Retina (tissue), 1 donor: ENCODE results near the gene TGM3.

Source experiments
- DNase-seq: peaks from one replicate; pipeline ENCODE4 v3.0.0-alpha.2; 2016

TGM3 gene

DNA sequence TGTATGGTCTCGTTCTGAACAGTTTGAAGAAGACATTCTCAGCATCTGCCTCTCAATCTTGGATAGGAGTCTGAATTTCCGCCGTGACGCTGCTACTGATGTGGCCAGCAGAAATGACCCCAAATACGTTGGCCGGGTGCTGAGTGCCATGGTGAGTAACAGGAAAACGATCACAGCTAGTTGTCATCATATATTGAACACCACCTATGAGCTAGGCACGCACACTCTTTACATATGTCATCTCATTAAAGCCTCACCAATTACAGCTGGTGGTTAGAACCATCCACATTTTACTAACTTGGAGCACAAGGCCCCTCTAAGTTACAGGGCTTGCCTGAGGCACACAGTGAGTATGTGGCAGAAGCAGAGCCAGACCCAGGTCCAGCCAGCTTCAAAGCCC lies 17.1 kb downstream of the TGM3 start:
- no peak for DNase-seq

DNA sequence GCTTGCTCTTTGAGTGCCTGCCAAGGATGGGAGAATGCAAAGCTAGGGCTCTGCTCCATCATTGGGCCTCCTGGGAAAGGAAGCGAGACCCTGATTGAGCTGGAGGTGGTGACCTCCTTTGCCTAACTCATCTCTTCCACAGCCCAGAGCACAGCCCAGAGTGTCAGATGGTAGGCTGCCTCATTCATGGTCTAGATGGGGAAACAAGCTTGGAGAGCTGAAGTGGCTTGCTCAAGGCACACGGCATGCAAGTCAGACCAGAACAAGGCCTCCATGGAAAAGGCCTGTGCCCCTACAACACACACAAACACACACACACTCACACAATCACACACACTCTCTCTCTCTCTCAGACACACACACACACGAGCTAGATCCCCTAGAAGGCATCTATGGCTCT lies 17.5 kb downstream of the TGM3 start:
- no peak for DNase-seq

DNA sequence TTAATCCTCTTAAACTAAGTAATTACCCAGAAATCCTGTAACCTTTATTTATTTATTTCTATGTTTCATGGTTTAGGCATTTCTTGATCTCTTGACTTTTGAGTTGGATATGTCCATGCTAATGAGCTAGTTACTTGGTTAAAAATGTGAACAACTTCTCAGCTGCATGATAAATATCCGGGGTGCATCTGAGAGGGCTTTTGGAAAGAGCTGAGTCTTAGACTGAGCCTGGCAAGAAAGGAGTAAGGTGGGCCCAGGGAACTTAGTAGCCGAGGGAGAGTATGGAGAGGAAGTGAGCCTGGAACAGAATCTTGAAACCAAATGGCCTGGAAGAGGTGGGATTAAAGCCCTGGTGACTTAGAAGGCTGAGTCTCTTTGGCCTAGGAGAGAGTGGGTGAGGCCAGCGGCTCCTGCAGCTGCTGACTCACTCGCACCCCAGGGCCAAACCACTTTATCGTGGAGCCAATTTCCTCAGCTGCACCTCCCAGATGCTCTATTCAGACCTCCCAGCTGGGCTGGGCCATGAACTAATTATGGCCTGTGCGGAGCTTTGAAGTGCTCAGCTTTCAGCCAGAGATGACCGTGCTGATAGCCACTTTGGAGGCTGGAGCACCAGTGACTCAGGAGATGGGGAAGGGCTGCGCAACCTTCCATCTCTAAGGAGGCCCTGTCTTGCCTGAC lies 19.1 kb downstream of the TGM3 start:
- no peak for DNase-seq

DNA sequence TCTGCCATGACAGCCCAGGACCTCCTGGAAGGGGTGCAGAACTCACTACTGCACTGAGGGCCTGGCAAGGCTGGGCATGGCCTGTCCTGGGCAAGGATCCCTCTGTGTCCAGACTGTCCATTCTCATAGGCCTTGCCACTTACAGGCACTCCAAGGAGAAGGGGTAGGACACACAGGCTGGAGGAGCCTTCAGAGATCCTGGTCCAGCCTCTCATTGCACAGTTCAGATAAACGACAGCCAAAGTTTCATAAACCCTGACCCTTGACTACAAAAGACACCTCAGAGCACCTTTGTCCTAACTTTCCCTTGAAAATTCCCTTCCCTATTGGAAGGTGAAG lies 19.6 kb downstream of the TGM3 start:
- DNase-seq, result no peak

DNA sequence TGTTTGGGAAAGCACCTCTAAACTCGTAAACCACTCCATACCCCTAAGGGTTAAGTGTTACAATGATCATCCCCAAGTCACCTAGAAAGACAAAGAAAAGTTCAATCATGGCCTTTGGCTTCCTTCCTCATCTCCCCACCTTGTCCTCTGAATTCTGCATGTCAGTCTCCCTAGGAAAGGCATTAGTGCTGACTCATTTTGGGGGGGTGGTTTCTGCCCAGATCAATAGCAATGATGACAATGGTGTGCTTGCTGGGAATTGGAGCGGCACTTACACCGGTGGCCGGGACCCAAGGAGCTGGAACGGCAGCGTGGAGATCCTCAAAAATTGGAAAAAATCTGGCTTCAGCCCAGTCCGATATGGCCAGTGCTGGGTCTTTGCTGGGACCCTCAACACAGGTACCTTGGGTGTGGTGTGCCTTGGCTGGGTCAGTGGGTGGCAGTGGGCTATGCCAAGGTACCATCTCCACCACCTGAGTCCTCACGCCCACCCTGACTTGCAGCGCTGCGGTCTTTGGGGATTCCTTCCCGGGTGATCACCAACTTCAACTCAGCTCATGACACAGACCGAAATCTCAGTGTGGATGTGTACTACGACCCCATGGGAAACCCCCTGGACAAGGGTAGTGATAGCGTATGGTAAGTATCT lies 21.2 kb downstream of the TGM3 start:
- no peak for DNase-seq

DNA sequence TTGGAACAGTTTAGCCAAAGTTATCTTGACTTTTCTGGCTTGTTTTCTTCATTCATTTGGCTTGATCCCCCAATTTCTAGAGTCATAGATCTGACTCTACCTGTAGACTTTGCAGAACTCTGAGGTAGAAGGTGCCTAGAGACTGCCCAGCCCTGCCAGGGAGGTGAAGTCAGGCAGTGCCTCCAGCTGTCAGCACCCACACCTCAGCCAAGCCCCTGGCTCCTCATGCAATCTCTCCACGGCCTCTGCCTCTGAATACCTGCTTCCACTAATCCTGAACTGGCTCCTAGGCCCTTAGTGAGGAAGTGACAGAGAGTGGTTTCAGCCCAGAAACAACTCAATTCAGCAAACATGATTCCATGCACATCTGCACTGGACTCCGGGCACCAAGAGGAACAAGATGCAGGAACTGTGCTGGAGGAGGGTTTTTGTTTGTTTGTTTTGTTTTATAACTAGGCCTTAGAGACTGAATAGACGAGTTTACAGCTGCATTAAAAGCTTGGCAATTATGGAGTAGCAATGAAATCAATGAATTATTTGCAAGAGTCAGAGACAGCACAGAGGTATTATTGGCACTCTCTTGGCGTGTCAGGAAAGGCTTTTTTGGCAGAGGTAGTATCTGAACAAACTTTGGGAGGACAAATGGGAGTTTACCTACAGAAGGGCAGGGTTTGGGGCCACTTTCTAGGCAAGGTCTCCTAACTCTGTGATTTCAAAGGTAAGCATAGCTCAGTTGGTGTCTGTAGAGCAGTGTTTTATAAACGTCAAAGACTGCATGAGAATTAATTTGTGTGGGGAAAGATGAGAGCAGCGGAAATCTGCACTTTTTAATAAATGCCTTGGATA lies 25.2 kb downstream of the TGM3 start:
- no peak for DNase-seq

DNA sequence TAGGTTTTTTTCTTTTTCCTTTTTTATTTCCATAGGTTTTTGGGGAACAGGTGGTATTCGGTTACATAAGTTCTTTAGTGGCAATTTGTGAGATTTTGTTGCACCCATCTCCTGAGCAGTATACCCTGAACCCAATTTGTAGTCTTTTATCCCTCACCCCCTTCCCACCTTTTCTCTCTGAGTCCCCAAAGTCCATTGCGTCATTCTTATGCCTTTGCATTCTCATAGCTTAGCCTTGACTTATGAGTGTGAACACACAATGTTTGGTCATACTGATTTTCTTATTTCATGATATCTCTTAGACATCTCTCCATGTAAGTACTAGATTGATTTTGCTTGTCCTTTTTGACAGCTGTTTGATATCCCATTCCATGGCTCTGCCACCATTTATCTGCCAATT lies 27.2 kb downstream of the TGM3 start:
- DNase-seq, result no peak

DNA sequence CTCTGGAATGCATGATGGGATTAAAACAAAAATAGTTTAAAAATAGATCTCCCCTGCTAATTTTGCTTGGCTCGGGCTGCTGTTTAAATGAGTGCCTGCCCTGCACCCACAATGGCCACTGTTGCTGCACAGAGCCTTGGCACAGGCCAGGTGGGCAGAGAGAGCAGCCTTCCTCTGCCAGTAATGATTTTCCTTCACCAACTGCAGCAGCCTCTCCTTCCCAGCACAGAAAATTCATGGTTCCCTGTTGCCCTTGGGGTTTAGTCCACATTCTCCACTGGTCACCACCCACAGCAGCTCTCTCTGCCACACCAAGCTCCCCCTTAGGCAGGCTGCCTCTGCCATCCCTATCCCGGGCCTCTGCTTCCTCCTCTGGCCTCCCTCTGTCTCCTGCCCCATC lies 30.2 kb downstream of the TGM3 start:
- no peak for DNase-seq

DNA sequence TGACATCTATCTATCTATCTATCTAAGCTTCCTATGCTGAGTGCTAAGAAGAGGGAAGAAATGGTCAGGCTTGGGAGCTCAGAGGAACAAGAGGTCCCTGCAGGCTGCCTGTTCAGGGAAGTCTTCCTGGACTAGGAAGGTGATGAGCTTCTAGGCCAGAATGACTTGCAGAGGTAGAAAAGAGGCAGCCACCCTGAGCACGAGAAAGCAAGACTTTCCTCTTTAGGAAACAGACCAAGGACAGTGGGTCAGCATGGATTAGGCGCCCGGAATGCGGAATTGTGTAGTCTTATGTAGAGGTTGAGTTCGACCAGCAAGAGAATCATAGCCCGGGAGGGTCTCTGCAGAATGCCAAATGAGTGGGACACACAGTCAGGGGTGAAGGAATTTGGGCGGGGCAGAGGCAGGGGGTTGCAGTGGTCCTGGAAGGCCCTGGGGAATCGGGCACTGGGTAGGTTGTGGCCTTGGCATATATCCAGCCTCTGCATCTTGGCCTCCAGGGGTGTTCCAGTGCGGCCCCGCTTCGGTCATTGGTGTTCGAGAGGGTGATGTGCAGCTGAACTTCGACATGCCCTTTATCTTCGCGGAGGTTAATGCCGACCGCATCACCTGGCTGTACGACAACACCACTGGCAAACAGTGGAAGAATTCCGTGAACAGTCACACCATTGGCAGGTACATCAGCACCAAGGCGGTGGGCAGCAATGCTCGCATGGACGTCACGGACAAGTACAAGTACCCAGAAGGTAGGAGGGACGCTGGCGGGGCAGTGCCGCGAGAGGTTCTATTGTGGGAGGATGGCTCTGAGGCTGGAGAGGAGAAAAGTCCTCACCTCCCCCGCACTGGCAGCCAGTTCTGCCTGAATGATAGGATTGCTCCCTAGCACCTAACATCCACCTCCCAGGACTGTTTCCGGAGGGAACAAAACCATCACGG lies 32.1 kb downstream of the TGM3 start:
- DNase-seq, result no peak

DNA sequence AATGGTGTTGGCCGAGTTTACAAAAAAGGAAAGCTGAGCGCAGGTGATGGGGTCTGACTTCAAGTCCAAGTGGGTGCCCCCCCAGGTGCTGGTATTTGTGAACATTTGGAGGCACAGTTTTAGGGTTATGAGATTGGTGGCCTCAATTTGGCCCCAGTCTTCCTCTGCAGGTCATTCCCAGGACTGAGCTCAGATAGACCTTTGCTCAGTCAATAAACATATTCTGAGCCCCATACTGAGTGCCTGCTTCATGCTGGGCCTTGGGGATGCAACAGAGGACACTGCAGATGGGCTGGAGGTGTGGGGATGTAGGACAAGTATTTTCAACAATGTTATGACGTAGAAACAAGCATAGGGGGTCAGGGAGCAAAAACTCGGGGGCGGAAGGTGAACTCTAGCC lies 33.5 kb downstream of the TGM3 start:
- no peak for DNase-seq

DNA sequence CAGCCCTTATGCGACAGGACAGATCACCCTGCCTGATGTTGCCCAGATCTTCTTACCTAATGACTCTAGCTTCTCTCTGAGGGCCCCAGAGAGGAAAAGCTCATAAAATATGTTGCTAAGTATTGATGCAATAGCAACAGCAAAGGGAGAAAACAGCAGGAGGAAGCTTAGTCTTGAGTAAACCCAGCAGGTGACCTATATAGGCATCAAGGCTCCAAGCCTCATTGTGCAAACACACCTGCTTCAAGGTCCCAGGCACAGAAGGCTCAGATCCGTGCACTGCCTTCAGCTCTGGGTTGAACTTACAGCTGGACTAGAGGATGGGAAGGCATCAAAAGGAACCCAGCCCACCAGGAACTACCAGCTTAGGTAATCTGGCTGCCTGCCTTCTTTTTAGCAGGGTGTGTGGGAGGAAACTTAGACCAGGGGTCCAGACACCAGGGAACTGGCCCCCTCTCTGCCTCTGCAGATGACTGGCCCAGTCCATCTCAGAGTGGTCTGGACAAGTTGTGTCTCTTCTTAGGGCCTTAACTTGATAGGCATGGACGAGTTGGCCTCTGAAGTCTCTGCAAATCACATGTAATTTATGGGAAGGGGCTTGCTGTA lies 34.4 kb downstream of the TGM3 start:
- no peak for DNase-seq

DNA sequence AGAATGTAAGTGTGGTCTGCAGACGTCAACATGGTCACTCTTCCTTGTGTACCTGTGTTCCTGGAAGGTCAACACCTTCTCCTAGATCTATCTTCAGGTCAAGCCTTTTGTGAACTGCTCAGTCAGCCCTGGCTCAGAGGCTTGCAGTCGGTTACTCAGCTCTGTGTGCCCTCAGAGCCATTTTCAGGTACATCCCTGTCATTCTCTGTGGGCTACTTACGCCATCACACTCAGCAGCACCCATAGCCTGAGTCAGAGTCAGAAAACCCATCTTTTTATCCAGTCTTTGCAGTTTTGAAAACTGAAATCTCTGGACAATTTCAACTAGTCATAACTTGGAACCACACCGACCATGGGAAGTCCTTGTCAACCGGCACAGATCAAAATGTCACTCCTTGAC lies 35.3 kb downstream of the TGM3 start:
- DNase-seq, result no peak

DNA sequence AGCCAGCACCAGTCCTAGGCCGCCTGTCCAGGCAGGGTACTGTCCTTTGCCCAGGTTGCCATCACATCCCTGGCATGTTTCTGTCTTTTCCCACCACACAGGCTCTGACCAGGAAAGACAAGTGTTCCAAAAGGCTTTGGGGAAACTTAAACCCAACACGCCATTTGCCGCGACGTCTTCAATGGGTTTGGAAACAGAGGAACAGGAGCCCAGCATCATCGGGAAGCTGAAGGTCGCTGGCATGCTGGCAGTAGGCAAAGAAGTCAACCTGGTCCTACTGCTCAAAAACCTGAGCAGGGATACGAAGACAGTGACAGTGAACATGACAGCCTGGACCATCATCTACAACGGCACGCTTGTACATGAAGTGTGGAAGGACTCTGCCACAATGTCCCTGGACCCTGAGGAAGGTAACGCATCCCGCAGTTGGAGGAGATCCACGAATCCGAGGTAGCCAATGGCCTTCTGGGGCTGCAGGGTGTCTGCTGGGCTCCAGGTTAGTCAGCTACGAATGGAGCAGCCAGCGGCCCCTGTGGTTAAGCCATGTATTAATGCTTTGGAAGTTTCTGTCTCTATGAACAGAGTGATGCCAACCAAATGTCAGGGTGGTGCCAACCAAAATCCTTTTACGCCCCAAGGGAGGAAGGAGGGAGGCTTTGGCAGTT lies 36.2 kb downstream of the TGM3 start:
- no peak for DNase-seq

DNA sequence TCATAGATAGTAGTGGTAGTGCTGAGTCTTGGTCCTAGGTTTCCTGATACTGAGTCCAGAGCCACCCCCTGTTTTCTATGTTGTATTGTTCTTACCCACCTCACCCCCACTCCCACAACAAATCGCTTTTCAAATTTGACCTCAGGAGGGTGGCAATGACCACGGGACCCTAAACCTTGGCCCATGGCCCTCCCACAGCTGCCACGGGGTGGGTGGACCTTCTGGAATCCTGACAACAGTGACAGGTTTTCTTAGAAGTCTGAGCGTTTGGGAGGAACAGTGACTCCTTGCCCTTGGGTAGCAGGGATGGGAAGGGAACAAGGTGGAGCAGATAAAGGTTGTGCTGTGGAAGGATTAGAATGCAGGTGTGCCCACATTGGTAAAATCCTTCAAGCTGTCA lies 36.9 kb downstream of the TGM3 start:
- no peak for DNase-seq

DNA sequence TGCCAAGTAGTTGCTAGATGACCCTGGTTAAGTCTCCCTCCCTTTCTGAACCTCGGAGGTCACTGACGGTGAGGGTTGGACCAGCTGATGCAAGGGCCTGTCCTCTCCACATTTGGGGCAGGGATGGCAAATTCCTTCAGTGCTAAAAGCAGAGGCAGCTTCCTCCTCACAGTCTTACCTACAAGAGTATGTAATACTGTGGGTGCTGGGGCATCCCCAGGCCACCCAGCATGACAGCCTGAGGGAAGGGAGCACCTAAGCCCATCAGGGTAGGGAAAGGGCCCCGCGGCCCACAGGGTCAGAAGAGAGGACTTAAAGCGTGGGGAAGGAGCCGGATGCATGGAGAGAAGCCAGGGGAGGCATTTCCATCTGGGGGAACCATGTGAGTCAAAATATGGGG lies 38.0 kb downstream of the TGM3 start:
- no peak for DNase-seq

DNA sequence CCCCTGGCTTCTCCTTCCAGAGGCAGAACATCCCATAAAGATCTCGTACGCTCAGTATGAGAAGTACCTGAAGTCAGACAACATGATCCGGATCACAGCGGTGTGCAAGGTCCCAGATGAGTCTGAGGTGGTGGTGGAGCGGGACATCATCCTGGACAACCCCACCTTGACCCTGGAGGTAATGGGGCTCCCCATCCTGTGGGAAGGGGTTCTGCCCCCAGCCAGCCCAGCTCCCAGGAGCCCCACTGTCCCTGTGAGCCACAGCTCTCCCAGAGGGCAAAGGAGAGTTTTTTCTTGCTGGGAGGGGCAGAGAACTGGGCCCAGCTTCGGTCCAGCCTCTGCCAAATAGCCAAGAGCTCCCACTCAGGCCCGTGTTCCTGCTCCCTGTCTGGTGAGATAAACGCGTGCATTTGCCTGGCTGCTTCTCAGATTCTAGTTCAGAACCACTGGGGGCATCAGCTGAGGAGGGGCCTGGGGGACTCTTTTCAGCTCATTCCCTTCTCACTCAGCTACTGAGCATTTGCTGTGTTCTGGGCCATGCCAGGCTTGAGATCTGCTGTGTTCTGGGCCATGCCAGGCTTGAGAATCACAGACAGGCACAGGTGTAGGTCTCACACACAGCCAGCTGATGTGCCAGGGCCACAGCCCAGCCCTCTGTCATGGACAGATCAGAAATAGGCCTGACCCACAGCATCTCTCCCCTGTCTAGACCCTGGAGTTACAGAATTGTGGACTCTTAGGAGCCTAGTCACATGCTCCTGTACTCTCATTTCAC lies 39.5 kb downstream of the TGM3 start:
- DNase-seq, result no peak

DNA sequence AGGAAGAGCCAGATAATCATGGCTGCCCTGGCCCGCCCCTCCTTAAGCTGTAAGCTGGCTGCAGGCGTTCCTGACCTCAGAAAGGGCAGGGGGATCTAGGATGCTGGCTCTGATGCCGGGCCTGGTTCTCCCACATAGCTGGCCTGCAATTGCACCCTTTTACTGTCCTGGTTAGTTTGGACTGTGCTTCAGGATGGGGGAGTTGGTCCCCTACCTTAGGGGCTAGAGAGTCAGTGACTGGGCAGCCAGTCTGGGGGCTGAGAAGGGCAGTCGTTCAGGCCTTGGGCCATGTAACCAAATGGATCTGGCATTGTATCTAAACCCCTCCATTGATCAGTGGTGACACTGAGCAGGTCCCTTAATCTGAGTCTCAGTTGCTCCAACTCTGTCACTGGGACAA lies 40.7 kb downstream of the TGM3 start:
- no peak for DNase-seq

DNA sequence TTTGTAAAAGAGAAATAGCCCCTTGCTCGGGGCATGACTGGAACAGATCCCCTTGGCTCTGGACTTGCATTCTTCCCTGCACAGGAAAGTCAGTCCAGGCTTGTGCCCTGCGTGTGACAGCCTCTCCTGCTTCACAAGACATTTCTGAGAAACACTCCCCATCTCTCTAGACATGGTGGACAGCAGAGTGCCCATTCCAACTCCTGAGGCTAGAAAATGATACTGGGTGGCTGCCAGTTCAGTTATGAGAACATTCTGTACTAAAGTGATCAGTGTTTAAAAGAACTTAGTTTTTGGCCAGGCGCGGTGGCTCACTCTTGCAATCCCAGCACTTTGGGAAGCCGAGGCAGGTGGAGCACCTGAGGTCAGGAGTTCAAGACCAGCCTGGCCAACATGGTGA lies 41.3 kb downstream of the TGM3 start:
- DNase-seq, result no peak

DNA sequence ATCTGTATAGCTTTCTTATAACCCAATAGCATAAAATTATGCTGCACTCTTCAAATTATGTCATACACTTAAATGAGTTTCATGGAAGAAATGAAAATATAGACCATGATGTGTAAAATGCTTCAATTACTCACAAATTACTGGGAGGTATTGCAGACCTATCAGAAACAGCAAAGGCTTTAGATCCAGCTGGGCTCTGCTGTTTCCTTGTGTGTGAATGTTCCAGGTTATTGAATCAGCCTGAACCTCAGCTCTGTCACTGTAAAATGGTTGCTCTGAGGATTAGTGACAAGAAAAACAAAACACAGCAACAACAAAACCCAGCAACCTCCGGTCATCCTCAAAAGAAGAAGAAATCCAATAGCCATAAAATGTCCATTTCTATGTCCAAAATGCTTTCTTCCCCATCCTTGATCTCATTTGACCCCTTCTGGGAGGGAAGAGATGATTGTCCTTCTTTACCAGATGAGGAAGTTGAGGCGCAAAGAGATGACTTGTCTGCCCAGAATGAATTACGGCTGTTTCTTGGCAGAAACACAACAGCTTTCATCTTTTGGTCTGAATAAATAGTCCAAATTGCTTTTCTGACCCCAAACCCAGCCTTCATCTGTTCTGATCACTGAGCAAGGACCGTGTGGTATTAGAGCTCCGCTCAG lies 42.7 kb downstream of the TGM3 start:
- no peak for DNase-seq

DNA sequence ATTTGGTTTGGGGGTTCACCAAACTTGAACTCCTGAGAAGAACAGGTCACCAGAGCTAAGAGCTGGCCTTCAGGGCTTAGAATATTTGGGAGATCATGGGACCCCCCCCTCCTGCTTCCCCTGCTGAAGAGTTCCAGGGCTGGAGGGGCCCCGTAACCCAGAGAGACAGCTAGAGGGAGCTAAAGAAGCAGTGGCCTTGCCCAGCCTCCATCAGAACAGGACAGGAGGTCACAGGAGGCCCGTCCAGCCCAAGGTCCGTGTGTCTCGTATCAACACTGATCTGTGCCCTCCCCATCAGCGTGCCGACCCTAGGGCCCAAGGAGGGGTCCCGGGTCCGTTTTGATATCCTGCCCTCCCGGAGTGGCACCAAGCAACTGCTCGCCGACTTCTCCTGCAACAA lies 44.3 kb downstream of the TGM3 start:
- DNase-seq, result no peak

DNA sequence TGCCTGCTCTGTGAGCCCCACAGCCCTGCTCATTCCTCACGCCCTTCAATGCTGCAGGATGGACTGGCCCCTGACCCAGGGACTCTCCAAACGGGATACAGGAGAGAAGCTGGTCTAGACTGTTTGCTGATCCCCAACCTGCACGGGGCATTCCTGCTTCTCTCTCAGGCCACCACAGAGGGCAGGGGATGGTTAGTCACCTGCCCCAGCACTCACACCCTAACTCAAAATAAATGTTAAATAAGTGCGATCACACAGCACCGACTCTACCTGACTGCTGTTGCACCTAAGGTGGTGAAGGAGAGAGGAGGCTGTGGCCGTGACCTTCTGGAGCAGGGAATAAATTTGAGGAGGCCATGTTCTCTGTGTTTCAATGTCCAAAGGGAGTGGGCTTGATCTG lies 45.0 kb downstream of the TGM3 start:
- no peak for DNase-seq
